GM21528 (cell line): Measurements from ENCODE around the gene TYW1B.
"Not testable (repeated sequence)": the region's sequence is repeated elsewhere in the genome, so short reads cannot be mapped to it uniquely, and the experiment has no call there.

Source experiments
- ATAC-seq: cut with Tn5 transposase; IDR thresholded peaks from one replicate; pipeline ENCODE4 v1.9.1; 2021; ENCODE audit warnings: mild to moderate bottlenecking, moderate library complexity; ENCODE audit not compliant: unreplicated experiment, low FRiP score

Gene TYW1B

GRCh38 chr7:72580142-72580770 lies 247.7 kb downstream of the TYW1B start:
- ATAC-seq: not testable (repeated sequence)

- ATAC-seq: no peak
These were observed 250.9 kb downstream of the TYW1B start for GRCh38 chr7:72577107-72577506.

GRCh38 chr7:72561988-72562387 lies 266.0 kb downstream of the TYW1B start:
- ATAC-seq: not testable (repeated sequence)

- not testable (repeated sequence) for ATAC-seq
These were observed 268.5 kb downstream of the TYW1B start for GRCh38 chr7:72559546-72559945.

- not testable (repeated sequence) for ATAC-seq
These were observed 271.3 kb downstream of the TYW1B start for GRCh38 chr7:72556733-72557132.

GRCh38 chr7:72555238-72555637 lies 272.8 kb downstream of the TYW1B start:
- not testable (repeated sequence) for ATAC-seq

- not testable (repeated sequence) for ATAC-seq
These were observed 273.6 kb downstream of the TYW1B start for GRCh38 chr7:72554401-72554800.

GRCh38 chr7:72550454-72550853 lies 277.5 kb downstream of the TYW1B start:
- not testable (repeated sequence) for ATAC-seq

GRCh38 chr7:72546586-72547237 lies 281.3 kb downstream of the TYW1B start:
- ATAC-seq: not testable (repeated sequence)

GRCh38 chr7:72544531-72544930 lies 283.5 kb downstream of the TYW1B start:
- ATAC-seq: not testable (repeated sequence)

GRCh38 chr7:72540923-72541322 lies 287.1 kb downstream of the TYW1B start:
- ATAC-seq: no peak

- ATAC-seq: no peak
These were observed 287.8 kb downstream of the TYW1B start for GRCh38 chr7:72540106-72540611.

GRCh38 chr7:72539702-72540101 lies 288.3 kb downstream of the TYW1B start:
- ATAC-seq: no peak

GRCh38 chr7:72538856-72539255 lies 289.1 kb downstream of the TYW1B start:
- ATAC-seq: no peak

GRCh38 chr7:72538147-72538546 lies 289.9 kb downstream of the TYW1B start:
- ATAC-seq: no peak

GRCh38 chr7:72536038-72536437 lies 292.0 kb downstream of the TYW1B start:
- ATAC-seq: not testable (repeated sequence)

- not testable (repeated sequence) for ATAC-seq
These were observed 297.0 kb downstream of the TYW1B start for GRCh38 chr7:72531048-72531447.
